Measurements from ENCODE around the gene SLC32A1.

SLC32A1 gene, protein sequence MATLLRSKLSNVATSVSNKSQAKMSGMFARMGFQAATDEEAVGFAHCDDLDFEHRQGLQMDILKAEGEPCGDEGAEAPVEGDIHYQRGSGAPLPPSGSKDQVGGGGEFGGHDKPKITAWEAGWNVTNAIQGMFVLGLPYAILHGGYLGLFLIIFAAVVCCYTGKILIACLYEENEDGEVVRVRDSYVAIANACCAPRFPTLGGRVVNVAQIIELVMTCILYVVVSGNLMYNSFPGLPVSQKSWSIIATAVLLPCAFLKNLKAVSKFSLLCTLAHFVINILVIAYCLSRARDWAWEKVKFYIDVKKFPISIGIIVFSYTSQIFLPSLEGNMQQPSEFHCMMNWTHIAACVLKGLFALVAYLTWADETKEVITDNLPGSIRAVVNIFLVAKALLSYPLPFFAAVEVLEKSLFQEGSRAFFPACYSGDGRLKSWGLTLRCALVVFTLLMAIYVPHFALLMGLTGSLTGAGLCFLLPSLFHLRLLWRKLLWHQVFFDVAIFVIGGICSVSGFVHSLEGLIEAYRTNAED

DNA sequence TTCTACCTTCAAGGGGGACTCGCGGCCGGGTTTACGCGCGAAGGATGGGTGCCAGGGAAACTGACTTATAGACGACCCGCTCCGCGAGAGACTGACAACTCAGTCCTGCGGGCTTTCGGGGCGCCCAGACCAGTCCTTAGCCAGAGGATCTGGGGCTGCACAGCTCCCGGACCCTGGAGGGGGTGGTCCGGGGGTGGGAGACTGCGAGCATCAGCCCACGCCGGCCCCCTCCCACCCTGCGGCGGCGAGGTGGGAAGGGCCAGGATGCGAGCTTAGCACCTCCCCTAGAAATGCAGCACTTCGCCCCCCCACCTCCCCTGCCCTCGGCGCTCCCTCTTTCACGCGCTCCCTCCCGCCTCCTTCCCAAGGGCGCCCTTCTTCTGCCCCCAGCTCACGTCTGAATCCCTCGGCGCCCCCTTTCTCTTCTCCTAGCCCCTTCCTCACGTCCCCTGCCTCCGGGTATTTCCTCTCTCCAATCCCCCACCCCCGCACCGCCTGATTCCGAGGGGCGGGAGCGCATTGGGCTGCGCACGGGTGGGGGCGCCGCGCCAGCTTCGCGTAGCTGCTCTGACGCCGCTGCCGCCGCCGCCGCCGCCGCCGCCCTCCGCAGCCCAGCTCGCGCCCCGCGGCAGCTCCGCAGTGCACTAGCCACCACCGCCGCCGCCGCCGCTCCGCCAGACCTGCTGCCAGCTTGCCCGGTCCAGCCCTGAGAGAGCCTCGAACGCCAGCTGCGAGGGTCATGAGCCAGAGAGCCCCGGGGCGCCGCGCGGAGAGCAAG lies at the start of gene SLC32A1:
Gene SLC32A1, plus strand, starts transcription at position 639 of the 778 bp plus-strand sequence. CDS start 239 bp downstream, outside the sequence.
- no peak within 1 kb of the TSS for H3K27ac ChIP-seq

DNA sequence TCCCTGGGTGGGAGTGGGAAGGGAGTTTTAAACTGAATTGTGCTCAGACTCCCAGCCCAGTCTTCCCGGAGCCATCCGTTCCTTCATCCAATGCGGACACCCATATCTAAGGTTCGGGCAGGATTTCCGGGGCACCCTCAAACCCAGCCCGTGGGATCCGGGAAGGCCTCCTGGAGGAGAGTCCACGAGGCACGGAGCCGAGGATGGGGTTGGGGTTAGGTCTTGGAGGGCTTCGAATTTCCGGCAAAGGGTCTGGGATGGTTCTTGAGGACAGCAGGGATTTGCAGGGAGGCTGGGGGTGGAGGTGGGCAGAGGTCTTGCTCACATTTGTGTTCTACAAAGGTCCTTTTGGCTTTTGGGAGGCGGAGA lies 49.5 kb upstream of the SLC32A1 start:
- TF ChIP-seq, protein P1, sequence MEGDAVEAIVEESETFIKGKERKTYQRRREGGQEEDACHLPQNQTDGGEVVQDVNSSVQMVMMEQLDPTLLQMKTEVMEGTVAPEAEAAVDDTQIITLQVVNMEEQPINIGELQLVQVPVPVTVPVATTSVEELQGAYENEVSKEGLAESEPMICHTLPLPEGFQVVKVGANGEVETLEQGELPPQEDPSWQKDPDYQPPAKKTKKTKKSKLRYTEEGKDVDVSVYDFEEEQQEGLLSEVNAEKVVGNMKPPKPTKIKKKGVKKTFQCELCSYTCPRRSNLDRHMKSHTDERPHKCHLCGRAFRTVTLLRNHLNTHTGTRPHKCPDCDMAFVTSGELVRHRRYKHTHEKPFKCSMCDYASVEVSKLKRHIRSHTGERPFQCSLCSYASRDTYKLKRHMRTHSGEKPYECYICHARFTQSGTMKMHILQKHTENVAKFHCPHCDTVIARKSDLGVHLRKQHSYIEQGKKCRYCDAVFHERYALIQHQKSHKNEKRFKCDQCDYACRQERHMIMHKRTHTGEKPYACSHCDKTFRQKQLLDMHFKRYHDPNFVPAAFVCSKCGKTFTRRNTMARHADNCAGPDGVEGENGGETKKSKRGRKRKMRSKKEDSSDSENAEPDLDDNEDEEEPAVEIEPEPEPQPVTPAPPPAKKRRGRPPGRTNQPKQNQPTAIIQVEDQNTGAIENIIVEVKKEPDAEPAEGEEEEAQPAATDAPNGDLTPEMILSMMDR (conservative IDR thresholded peaks at IDR 0.05): no peak

More for the DNA sequence above, at the start of gene SLC32A1:
- TF ChIP-seq, protein P1 (conservative IDR thresholded peaks at IDR 0.05): no peak

DNA sequence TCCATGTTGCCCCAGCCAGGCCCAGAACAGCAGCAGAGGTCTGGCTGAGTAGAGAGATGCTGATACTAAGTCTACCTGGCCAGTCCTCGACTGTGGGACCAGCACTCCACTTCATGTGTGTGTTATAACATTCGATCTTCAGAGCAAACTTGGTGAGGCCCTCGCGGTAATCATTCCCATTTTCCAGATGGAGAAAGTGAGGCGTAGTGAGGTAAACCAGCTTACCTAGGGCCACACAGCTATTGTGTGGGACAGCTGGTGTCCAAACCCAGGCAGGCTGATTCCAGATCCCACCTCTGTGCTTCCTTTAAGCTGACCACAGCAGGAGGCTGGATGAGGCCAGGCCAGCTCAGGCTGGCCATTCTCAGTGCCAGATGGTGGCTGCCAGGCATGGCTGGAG lies 47.7 kb upstream of the SLC32A1 start:
- TF ChIP-seq, protein P1 (conservative IDR thresholded peaks at IDR 0.05): no peak
- no peak overlapping the region for H3K27ac ChIP-seq

More for the DNA sequence above, 49.5 kb upstream of the SLC32A1 start:
- H3K27ac ChIP-seq: no peak overlapping the region

DNA sequence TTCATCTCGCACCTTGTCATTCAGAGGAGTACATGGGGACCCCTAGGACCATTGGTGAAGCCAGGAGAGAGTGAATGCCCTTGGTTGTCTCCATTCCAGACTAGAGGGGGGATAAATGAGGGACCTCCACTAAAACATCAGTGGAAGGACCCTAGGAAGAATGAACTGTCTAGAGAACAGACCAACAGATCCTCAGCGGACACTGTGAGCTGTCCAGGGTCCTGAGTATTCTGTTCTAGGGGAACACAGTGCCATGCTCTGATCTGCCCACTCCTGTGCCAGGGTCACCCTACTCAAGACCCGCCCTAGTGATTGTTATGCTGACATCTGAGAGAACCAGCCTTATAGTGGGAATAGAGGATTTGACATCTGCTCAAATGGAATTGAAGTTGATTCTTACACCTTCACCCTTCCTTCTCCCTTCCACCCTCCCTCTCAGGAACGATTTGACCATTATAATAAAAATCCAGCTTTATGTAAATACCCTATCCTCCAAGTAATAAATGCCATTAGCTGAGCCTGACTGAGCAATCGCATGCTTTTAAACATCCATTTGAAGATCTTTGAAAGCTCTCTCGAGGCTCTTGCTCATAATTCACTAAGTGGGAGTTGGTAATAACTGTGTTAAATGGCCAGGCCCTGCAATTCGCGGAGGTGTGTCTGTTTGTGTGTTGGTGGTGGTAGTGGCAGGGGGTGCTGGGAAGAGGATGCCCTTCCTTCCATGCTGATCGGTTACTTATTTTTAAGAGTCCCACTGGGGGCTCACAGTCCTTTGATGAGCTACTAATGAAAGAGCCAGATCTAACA lies 43.6 kb upstream of the SLC32A1 start:
- TF ChIP-seq, protein P1 (conservative IDR thresholded peaks at IDR 0.05): no peak

DNA sequence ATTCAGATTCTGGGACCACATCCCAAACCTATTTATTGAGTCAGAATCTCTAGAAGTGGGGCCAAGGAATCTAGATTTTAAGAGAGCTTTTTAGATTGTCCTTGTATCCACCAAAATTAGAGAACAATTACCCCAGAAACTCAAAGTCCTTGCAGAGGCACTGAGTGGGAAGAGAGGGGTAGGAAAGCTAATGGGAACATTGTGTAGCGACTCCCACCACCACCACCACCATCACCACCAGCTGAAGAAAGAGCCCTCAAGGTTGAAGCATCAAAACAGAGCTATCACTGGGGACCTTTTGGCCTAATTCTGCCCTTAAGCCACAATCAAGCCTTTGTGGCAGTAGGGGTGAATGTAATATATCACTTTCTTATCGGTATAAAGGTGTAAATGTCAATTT lies 39.0 kb upstream of the SLC32A1 start:
- TF ChIP-seq, protein P1 (conservative IDR thresholded peaks at IDR 0.05): no peak
- H3K27ac ChIP-seq: no peak overlapping the region

More for the DNA sequence above, 43.6 kb upstream of the SLC32A1 start:
- H3K27ac ChIP-seq: no peak overlapping the region

DNA sequence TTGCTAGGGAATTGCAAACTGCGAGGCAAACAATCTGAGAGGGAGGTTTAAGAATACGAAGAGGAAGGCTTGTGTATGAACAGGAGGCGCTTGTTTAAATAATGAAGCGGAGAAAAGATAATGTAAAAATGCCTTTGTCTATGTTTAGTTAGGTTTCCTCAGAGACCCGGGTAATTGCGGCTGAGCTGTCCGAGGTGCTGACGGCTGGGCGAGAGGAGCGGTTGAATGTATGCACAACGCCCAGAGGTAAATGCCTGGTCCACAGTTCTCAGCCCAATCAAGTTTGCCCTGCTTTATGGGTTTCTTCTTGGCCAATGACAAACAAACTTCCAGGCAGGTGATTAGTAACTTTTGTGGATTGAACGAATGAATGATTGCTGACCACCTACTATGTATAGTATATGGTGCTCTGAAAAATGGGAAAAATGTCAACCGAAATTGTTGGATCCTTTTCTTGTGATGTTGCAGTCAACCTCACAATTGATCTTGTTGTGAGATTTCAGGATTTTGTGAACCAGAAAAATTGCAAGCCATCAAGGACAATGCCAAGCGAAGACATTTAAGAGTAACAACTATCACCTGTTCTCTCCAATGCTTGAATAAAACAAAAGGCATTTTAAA lies 38.3 kb upstream of the SLC32A1 start:
- H3K27ac ChIP-seq: no peak overlapping the region
- TF ChIP-seq, protein P1 (conservative IDR thresholded peaks at IDR 0.05): no peak

All from VCaP (cell line).